Activated CD8-positive, alpha-beta memory T cell treated with anti-CD3 and anti-CD28 coated beads for 48 hours (primary cell): ENCODE measurements around the gene PIEZO1.
A peak's percentile ranks its signal among the peaks of the same experiment; 100 is the strongest.

Experiments
- DNase-seq, 3 experiments: peaks; one replicate each; pipeline ENCODE4 v3.0.0-alpha.2; 2020; ENCODE audit warnings: low read depth in 2 of 3, low spot score in 2 of 3

PIEZO1 gene

DNA sequence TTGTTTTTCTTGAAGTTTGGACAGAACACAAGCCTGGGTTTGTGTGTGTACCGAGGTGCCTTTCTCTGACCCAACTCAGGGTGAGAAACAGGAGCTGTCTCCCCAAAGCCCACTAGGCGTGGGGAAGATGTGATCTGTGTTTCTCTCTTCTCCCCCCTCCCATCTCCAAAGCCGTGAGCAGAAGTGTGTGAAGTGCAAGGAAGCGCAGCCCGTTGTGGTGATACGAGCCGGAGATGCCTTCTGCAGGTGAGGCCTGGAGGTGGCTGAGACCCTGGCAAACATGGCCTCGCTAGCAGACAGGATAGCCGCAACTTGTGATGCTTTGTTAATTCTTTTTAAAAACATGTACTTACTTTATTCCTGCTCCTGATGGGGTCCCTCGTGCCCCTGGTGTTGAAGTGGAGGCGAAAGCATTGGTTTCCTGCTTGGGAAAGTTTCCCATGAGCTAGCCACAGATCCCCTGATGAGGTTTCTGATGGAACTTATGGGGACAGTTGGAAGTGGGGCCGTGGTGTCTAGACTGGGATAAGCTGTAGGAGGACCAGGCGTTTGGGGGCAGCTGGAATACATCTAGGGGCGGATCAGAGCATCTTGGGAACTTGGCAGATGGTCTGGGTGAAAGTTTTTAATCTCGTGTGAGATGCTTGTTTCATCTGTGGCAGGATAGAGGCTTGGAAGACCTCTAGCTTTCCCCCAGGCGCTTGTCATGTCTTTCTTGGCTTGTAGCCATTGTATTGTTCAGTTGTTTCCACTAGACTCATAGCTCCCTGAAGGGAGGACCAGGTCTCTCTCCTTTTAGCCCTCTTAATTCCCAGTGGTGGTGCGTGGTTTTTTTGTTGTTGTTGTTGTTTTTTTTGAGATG, 77.8 kb downstream of the PIEZO1 start:
- DNase-seq, result no peak

DNA sequence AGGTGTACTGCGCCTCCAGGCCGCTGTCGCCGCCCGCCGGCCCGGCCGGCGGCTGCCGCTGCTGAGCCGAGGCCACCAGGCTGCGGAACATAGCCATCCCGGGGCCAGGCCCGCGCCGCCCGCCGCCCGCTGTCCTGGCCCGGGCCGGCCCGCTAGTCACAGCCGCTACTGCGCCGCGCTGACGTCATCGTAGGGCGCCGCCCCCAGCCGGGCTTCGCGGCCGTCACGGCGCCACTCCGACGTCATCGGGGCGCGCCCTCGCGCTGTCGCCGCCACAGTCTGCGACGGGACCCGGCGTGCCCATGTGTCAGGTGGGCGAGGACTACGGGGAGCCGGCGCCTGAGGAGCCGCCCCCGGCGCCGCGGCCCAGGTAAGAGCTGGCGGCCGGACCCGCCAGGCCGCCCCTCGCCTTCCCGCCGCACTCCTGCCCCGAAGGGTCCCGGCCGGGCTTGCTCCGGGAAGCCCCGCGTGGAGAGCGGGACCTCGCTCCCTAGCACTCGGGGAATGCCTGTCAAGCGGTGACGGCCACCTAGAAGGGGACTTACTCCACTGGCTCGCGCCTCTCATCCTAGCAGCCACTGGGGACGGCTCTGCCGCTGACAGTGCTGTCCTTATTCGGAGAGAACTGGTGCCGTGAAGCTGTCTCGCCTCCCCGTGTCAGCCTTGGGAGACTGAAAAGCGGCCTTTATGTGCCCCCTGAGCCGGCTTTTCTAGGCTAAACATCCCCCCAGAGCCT, 78.6 kb downstream of the PIEZO1 start, which contains the start of the genes CTU2 and RNF166:
Gene CTU2 (plus strand): TSS at position 275 of the 736 bp plus-strand sequence. CDS start 28 bp downstream, at position 303.
Gene RNF166 (minus strand): TSS at position 180 of the 736 bp plus-strand sequence. CDS start 83 bp downstream, at position 97.
- DNase-seq, result peak; percentile 88 to 92 (median 90)

DNA sequence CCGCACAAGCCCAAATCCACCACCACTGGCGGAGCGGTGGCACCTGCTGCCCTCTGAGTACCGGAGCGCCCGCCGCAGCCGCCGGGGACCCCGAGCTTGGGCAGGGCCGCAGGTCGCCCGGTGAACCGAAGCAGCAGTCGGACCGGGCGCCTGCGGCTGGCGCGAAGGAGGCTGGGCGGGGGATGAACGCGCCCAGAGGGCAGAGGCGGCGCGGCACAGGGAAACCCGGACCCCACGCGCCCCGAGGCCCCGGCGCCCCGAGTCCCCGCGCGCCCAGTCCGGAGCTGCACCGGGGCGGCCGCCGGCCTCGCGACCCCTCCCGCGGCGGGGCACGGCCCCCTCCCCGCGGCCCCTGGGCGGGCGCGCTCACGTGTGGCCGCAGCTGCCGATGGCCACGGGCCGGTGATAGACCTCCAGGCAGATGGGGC, 79.2 kb downstream of the PIEZO1 start:
- DNase-seq, result no peak

DNA sequence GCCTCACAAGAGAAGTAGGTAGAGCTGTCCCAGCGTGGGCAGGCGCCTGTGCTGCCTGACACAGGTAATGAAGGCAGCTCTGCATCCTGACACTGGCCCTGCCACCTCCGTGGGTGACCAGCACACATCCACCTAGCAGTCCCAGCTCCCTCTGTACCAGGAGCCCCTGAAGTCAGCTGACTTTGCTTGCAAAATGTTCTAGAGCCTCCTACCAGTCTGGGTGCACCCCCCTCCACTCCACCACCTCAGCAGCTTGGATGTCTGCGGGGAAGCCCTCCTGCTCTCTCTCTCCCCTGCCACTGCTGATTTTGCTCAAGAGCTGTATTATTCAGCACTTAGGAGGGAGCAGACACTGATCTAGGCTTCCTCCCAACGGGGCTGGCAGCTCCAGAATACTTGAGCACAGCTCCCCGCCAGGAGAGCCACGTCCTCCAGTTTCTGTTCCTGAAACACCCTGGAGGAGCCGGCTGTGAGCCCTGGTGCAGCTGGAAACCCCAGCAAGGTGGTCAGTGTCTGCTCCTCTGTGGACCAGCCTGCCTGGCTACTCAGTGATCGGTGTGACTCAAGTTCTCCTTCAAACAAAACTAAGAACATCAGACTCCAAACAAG, 79.8 kb downstream of the PIEZO1 start:
- no peak for DNase-seq

DNA sequence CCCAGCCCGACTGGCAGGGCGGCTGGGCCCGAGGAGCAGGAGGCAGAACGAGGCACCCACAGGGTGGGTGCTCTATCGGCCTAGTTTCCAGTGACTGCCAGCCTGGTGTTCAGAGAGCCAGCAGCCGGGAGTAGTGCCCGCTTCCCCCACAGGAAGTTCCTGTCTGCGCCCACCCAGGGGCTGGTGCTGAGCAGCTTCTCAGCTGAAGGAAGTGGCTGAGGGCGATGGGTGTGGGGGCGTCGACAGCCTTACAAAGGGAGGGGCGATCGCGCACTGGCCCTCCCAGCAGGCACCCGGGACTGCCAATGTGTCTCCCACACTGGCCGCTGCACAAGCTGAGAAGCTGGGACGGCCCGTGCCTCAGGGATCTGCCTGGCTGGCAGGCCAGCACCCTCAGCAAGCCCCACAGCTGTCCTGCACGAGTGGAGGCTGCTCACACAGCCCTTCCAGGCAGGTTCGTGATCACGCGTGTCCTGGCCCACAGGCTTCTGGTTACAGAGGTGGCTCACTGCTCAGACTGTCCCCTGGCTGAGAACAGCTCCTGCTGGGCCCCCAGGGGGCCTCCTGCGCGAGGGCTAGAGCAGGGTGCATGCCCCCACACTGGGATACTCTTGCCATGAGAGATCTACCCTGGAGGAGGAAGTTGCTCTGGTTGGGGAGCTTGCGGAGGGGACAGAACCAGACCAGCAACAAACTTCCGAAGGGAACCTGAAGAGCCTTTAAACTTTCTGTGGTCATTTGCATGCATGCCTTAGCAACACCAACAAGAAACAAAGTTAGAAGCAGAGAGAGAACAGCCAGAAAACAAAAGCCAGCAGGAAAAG, 81.3 kb downstream of the PIEZO1 start:
- peak in 2 of 3 experiments; percentile 62 to 63 for DNase-seq

DNA sequence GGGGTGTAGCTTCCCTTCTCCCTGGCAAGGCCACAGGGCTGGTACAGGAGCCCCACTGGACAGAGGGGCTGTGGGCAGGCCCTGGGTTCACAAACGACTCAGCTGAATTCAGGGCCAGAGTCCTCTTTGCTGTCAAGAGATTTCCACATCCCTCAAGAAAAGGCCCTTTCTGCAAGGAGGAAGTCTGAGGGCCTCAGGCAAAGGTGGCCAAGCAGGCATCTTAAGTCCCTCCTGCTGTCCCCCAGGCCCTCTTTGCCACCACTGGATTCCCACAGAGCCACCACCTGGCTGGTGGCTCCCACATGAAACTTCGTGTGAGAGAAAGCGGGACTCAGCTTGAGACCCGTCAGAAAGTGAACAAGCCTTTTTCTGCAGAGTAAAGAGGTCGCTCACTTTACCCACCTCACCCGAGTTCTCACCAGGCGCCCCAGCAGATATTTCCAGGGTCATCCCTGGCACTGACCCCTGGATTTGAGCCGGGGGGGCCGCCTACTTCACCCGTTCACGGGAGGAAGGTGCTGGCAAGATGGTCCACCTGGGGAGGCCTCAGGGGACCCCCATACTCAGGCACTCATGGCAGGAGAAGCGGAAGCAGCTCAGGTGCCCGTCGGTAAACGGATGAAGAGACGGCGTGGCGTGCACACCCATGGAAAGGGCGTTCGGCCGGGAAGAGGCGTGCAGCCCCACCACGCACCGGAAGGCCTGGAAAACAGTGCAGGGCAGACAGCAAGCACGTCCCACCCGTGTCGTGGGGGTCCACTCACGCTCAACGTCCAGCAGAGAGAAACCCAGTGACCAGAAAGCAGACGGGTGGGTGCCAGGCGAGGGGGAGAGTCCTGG, 82.4 kb downstream of the PIEZO1 start:
- no peak for DNase-seq

DNA sequence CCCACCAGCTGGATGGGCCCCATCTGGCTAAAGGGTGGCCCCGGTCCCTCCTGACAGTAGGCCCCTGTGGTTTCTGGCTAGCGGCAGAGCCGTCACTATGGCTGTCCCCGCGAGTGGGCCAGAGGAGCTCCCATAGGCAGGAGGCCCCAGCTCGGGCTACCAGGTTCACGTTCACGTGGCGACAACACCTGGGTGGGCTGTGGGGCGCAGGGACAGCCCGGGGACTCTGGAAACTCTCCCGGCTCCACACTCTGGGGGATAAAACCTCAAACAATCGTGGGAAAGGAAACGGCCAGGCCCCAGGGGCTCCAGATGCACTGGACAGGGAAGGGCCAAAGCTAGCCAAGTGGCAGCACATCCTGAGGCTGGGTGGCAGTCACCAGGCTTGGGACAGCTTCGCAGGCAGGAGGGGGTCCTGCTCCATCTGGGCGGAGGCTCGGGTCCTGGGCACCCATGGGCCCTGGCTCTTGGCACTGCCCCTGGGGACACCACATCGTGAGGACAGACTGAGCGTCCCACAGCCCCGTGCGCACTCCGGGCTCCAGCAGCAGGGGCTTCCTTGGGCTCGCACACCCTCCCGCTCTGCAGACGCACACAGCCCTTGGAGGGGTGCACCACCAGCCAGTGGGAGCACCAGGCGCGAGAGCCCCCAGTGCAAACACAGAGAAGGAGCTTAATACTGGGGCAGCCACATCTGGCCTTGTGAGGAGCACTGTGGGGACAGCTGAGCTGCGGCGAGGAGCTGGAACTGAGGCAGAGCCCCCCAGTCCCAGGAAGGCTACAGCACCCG, 83.2 kb downstream of the PIEZO1 start:
- DNase-seq, result no peak

DNA sequence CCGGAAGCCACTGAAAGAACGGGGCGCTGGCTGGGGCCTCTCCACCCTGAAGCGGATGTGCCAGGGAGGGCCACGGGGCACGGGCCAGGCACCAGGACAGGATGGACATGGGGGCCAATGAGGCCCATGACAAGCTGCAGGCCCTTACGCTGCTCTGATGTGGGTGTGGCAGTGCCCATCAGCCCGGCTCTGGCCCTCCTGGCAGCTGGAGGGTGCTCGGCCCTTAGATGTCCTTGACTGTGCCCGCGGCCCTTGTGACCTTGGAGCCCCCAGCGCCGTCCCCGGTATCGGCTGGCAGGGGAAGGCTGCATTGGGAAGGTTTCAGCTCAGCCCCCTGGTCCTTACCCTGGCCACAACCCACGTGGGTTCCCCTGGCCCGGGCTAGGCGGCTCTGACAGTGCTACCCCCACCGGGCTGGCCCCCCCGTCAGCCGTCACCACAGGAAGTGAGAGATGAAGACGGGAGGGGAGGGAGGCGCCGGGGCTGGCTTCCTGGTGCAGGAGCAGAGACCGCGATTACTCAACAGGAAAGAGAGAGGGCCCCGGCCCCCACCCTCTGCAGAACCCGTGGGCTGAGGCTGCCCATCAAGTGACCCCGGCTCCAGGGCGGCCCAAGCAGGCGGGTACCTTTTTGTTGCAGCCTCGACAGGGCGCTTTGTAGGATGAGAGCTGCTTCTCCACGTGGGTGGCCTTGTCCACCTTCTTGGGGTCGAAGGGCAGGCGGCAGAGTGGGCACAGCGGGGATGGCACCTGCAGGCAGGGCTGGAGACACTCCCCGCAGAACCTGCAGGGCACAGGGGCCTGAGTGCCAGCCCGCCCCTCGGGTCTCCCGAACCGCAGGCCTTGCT, 84.2 kb downstream of the PIEZO1 start:
- peak; percentile 85 to 95 (median 87) for DNase-seq

DNA sequence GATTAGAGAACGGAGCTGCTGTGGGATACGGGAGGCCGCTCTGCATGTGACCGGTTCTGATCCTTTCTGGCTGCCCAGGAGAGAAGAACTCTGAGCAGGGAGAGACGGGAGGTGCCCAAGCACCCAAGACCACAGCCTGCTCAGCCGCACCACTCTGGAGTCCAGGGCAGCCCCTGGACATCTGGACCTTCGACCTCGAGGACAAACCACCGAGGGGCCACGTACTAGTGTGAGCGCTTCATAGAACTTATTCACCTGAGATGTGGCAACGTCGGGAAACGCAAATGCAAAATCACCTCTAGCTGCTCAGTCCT, 84.7 kb downstream of the PIEZO1 start:
- DNase-seq, result no peak

DNA sequence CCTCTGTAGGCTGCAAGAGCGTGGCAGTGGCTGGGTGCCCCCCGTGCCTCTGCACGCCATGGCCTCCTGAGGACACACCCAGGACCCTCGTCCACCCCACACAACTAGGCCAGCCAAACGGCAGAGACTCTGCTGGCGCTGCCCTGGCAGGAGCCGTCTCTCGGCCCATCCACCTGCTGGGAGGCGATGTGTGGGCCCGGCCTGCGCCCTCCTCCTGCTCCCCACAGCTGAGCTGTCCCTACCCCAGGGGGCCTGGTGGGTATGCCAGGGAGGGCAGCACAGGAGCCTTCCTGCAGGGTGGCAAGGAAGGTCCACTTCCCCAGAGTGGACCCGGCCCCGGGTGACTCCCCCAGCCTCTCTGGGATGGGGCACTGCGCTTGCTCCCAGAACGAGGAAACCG, 85.8 kb downstream of the PIEZO1 start:
- DNase-seq, result no peak

DNA sequence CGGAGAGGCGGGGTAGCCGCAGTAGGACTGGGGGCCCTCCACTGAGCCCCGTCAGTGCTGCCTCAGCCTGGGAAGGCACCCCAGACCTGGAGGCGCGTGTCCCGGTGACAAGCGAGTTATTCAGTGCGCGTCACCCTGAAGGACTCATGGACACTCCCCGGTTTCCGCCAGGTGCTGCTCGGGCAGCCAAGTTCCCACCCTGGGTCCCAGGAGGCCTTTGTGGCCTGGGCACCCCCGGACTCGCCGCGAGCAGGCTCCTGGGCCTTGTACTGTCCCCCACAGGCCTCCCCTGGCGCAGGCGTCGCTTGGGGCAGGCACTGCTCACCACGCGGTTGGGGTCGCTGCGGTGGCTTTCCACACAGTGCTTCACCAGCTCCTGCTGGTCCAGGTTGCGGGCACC, 86.4 kb downstream of the PIEZO1 start:
- no peak for DNase-seq

DNA sequence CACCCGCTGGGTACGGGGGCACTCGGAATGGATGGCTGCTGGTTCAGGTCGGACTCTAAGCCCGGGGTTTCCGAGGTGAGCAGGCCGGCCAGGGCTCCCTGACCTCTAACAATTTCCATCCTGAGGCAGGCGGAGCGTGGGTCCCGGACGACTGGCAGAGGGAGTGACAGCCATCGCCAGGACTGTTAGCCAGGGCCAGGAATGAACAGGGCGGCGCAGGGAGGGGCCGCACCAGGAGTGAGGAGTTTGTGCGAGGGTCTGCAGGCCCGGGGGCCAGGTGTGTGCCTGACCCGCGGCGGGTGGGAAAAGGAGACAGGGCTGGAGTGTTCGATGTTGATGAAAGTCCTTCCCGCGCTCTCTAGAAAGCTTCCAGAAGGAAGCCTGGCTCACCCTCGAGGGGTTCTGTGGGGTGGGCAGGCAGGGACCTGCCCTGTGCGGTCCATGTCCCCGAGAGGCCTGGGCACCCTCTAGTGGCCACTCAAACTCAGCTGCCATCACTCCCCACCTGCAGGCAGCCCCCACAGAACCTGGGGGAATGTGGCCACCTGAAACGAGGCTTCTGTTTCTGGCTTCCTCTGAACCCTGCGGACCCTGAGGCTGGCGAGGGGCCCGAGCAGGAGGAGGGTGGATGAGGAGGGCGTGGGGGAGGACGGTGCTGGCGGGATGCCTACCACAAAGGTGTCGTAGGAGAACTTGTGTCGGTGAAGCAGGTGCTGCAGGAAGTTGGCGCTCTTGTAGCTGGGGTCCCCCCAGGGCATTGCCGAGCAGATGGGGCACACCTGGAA, 87.0 kb downstream of the PIEZO1 start:
- DNase-seq, result no peak

DNA sequence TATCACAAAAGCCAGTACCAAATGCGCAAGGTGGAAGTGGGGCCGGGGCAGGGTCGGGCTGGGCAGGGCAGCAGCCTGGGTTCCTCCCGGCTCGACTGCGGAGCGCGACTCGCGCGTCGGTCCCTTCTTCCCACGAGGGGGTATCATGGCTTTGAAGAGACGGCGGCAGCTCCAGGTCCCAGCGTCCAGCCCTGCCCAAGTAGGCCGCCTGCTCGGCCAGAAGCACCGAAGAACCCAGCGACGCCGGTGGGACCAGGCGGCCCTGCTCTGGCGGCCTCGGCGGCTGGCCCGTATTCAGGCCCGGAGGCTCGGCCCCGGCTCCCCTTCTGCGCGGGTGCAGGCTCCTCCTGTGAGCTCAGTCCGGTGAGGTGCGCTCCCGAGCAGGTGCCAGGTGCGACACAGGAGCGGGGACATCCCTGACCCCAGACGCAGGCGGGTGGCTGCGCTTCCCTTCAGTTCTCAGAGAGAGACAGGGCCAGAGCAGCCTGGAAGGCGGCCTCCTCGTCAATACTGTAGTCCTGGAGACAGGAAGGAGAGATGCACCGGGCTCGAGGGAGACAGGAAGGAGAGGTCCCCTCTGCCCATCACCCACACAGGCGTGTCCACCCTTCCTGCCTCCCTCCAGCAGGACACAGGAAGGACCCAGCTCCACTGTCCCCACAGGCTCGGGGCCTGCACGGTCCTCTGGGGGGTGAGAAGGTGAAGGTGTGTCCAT, 87.7 kb downstream of the PIEZO1 start:
- no peak for DNase-seq

DNA sequence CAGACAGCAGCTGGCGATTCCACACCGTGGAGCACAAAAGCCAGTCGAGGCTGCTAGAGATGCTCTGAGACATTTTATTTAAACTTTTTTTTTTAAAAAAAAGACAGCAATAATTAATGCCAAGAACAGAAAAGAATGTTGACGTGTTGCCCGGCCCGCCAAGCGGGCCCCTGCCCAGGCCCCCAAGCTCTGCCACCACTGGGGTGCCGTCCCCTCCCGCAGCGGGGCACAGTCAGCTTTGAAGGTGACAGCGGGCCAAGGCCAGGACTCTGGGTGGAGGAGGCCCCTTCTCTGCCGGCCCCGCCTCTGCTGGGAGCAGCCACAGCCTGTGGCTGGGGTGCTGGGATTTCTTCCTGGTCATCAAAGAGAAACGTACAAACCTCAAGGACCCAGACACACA, 88.6 kb downstream of the PIEZO1 start:
- DNase-seq, result no peak

DNA sequence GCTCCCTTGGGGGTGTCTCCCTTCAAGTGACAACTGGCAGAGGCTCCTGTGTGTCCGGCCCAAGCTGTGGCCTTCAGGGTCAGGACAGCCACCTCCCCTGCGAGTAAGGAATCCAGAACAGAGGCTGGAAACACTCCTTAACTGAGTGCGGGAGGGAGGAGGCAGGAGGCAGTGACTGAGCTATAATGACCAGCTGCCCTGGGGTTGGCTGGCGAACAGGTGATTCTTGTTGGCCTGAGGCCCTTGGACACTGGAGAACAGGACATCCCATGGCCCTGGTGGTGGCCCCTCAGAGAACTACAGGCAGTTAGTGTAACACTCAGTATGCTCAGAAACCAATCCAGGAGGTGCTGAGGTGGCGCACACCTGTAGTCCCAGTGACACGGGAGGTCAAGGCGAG, 89.3 kb downstream of the PIEZO1 start:
- no peak for DNase-seq

DNA sequence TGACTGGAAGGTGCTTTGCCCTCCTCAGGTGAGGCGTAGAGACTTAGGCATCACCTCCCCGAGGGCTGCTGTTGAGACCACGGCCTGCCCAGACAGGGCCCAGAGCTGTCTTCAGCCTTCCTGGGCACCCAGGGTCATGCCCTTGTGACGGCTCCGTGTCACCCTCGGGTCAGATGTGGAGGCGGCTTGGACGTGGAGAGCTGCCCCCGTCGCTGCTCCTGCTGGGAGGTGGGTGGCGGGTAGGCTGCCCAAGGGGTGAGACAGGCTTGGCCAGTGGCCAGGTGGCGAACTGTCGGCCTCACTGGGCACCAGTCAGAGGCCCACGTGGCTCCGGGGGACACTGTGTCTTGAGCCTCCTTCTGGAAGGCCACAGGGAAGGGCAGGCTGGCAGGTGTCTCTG, 89.8 kb downstream of the PIEZO1 start:
- no peak for DNase-seq
